ENCODE data around the gene CFAP77. TPM values are rescaled to one million over a fixed set of nuclear protein-coding genes. Genes with fewer than 3 reads are reported as not detected.

Gene CFAP77
- total and polyA plus RNA-seq, 2 of the 8 experiments (the other 6 are each of a cell fraction or from before 2014, with no cell fraction given), result 0.63 to 0.97 TPM

DNA sequence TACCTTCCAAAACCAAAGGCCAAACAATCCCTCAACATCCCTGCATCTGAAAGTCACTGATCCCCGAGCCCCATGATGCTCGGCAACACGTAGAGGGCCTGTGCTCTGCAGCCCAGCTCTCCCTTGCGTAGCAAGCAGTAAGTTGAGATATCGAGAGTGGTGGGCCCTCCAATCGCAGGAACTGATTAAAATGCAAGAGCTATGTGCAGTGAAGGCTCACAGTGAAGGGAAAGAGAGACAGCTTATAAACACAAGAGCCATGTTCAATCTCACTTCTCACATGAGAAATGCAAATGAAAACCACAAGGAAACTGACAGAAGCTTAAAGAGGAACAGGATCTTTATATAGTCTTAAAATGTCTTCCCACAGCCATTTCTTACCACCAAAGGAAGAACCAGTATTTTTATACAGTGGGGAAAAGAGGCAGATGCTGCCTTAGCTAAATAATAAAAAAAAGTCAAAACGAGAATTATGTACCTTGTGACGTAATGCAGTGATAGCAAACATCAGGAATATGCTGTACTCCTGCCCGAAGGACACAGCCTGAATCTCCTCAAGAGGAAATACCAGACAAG lies 28.0 kb upstream of the CFAP77 start:
- no peak overlapping the region for H2BK15ac ChIP-seq (ENCODE audit: low read length)
- H4K20me1 ChIP-seq (replicated peaks in 1 of 2; ENCODE audit: control insufficient read depth in 1 of 2, insufficient read depth in 2 of 2, low read length in 2 of 2), result no peaks in the 10 kb centered on the region
- no peak overlapping the region for H3K4ac ChIP-seq (replicated peaks; ENCODE audit: insufficient read length, low read depth, low read length)
- ChIA-PET POLR2A (ENCODE audit: partially characterized antibody) (interaction anchor here (1.2 to 1.5 kb wide), 3 partner anchors 10 to 49 kb away, joined by 3 to 5 read pairs (median 5); no protein-coding TSS in a partner anchor), CTCF (ENCODE audit: partially characterized antibody) (no interaction called here)
- no peak overlapping the region for H3K14ac ChIP-seq (ENCODE audit: insufficient read length)
- H2BK120ac ChIP-seq (replicated peaks; ENCODE audit: low read depth, low read length), result no peak overlapping the region
- no peak overlapping the region for H3K27ac ChIP-seq (ENCODE audit: low read depth, low read length)
- H3K4me3 ChIP-seq (ENCODE audit: extremely low read depth in 1 of 4, insufficient read depth in 2 of 4, low read depth in 3 of 4, low read length in 4 of 4), result no peak overlapping the region
- H3K79me1 ChIP-seq (ENCODE audit: low read depth, low read length), result no peaks in the 10 kb centered on the region
- H3K18ac ChIP-seq (ENCODE audit: extremely low read depth, low read length), result no peak overlapping the region
- H3K4me2 ChIP-seq (ENCODE audit: insufficient read depth in 1 of 2, low read depth in 2 of 2, low read length in 2 of 2), result no peak overlapping the region
- H3K9ac ChIP-seq (replicated peaks in 1 of 4; ENCODE audit: extremely low read depth in 1 of 4, low read depth in 3 of 4, low read length in 3 of 4), result no peak overlapping the region
- no peaks in the 10 kb centered on the region for H3K79me2 ChIP-seq (ENCODE audit: control insufficient read depth in 1 of 2, insufficient read depth in 2 of 2, low read length in 2 of 2)
- H4K8ac ChIP-seq (ENCODE audit: extremely low read depth, insufficient read depth, low read length), result no peak overlapping the region
- no peak overlapping the region for H4K5ac ChIP-seq (ENCODE audit: insufficient read length, low read depth, low read length)
- no peak for FAIRE-seq
- H3K4me1 ChIP-seq (replicated peaks in 1 of 4; ENCODE audit: control insufficient read depth in 3 of 4, insufficient read depth in 4 of 4, low read length in 3 of 4), result no peaks in the 10 kb centered on the region
- H3K23ac ChIP-seq (ENCODE audit: insufficient read length), result no peak overlapping the region
- H2BK12ac ChIP-seq (ENCODE audit: low read depth, low read length), result no peak overlapping the region
- no peak overlapping the region for H3K56ac ChIP-seq (replicated peaks; ENCODE audit: insufficient read length, low read depth, low read length)
- WGBS, 2 experiments (ENCODE audit: extremely low coverage in 1 of 2, insufficient coverage in 1 of 2, insufficient read length in 1 of 2, insufficient replicate concordance in 2 of 2, low coverage in 1 of 2, low lambda C conversion rate in 2 of 2, missing lambda C conversion rate in 1 of 2), result 91% methylated on average over 9 of the region's 9 CpGs; no CpG with 5 or more reads in 1 of the 2 experiments
- no peak overlapping the region for H2AFZ ChIP-seq (ENCODE audit: low read length)
- no peak overlapping the region for H2BK20ac ChIP-seq (ENCODE audit: low read length)
- no peaks in the 10 kb centered on the region for H3K27me3 ChIP-seq (replicated peaks in 1 of 4; ENCODE audit: control insufficient read depth in 3 of 4, extremely low read depth in 1 of 4, insufficient read depth in 3 of 4, low read length in 3 of 4)
- no peaks in the 10 kb centered on the region; the same call in 1 of the 2 replicates for H3K23me2 ChIP-seq (ENCODE audit: low read depth, low read length)
- H4K91ac ChIP-seq (replicated peaks; ENCODE audit: insufficient read length, low read length), result no peak overlapping the region
- DNase-seq (ENCODE audit: low read depth in 1 of 2, low spot score in 2 of 2), result no peak
- peaks cover 28 to 73% (median 50%) of the 10 kb centered on the region in 4 experiments for H3K36me3 ChIP-seq (ENCODE audit: control insufficient read depth in 2 of 4, insufficient read depth in 4 of 4, low read length in 3 of 4)
- H3K9me3 ChIP-seq (ENCODE audit: insufficient read depth in 2 of 2, low read depth in 1 of 2, low read length in 1 of 2), result peaks cover 13 to 16% of the 10 kb centered on the region in 2 experiments; a peak in 3 of 4 replicates
- no peak overlapping the region for H2BK5ac ChIP-seq (ENCODE audit: low read depth, low read length)
- H2AK5ac ChIP-seq (ENCODE audit: low read depth, low read length), result no peak overlapping the region
- no peak for TF ChIP-seq EGR1 (IDR thresholded peaks at IDR 0.05; ENCODE audit: borderline replicate concordance, low read depth, low read length)
- no peak for TF ChIP-seq SIX5 (IDR thresholded peaks at IDR 0.05; ENCODE audit: low read depth, low read length)
- TF ChIP-seq ASH2L (IDR thresholded peaks at IDR 0.05; ENCODE audit: low read length), result no peak
- no peak for TF ChIP-seq BRCA1 (IDR thresholded peaks at IDR 0.05; ENCODE audit: low read depth, low read length)
- TF ChIP-seq PHF8 (conservative IDR thresholded peaks at IDR 0.05; ENCODE audit: low read depth, low read length), result no peak
- TF ChIP-seq BCL11A (IDR thresholded peaks at IDR 0.05; ENCODE audit: low read depth in 2 of 2, low read length in 2 of 2), result no peak
- no peak for TF ChIP-seq POLR2AphosphoS5 (IDR thresholded peaks at IDR 0.05; ENCODE audit: low read depth, low read length)
- TF ChIP-seq KDM5A (IDR thresholded peaks at IDR 0.05; ENCODE audit: low read length), result no peak
- no peak for TF ChIP-seq CBX5 (IDR thresholded peaks at IDR 0.05; ENCODE audit: low read depth, low read length)
- TF ChIP-seq FOSL1 (IDR thresholded peaks at IDR 0.05; ENCODE audit: insufficient read depth, low read depth, low read length), result no peak
- no peak for TF ChIP-seq TAF1 (IDR thresholded peaks at IDR 0.05; ENCODE audit: low read depth, low read length)
- no peak for TF ChIP-seq TCF12 (IDR thresholded peaks at IDR 0.05; ENCODE audit: low read depth, low read length)
- no peak for TF ChIP-seq RBBP5 (IDR thresholded peaks at IDR 0.05; ENCODE audit: borderline replicate concordance, low read depth, low read length)

Data from H1 (cell line).